ENCODE measurements around the gene FKBP1A.
A peak's percentile ranks its signal among the peaks of the same experiment; 100 is the strongest.

The FKBP1A gene

DNA sequence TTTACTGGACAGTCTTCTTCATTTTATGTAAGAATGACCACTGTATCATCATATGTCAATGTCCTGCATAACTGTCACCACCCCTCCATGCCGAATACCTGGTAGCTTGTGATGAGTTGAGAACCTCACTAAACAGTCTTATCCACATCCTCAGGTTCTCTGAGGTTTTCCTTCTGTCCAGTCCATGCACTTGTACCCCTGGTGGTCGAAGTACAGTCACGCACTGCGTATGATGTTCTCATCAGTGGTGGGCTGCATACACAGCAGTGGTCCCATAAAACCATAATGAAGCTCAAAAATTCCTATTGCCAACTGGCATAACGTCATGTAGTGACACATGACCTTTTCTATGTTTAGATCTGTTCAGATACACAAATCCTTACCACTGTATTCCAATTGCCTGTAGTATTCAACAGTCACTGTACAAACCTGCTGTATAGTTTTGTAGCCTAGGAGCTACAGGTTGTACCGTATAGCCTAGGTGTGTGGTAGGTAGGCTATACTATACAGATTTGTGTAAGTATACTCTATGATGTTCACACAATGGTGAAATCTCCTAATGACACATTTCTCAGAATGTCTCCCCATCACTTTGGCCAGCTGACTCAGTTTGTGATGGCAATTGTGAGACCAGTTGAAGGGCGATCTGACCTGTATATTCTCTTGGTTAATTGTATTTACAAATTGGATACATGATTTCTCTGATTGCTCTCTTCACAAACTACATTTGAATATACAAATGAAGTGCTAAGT, 32.6 kb downstream of the FKBP1A start:
- peaks cover 13% of the 10 kb centered on the region for H3K36me3 ChIP-seq

DNA sequence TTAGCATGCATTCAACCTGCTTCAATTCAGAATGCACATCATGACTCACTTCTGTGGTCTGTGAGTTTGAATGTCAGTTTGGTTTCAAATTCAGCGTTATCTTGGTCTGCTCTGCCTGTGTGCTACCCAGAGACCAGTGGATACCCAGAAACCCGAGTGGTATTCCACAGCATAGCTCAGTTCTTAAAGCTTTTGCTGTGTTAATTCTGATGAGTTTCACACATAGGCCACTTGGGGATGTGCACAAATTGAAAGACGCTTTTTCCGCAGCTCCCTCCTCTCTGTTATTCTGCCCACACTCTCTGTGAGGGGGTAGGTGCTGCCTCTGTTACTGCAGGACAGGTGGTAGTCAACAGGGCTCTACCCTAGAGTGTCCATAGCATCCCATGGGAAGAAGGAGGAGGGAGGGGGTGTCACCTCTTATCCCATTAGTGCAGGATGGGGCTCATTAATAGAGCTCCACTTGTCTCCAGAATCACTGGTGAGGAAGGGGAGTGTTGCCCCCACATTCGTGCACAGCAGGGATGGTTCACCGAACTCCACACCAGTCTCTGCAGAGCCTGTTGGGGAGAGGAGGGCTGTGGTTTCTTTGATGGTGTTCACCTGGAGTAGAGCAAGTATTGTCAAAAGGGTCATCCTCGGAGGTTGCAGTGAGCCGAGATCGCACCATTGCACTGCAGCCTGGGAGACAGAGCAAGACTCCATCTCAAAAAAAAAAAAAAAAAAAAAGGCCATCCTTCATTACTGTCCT, 34.8 kb downstream of the FKBP1A start:
- DNase-seq: no peak
- Histone ChIP-seq H3K27ac (no peak overlapping the region), H3K4me3 (ENCODE audit: low read depth, low read length) (no peak overlapping the region), H3K27me3 (ENCODE audit: insufficient read depth, low read depth, severe bottlenecking) (no peaks in the 10 kb centered on the region), H3K9me3 (ENCODE audit: severe bottlenecking) (no peaks in the 10 kb centered on the region), H3K36me3 (peaks cover 13% of the 10 kb centered on the region)
- TF ChIP-seq, protein P1, sequence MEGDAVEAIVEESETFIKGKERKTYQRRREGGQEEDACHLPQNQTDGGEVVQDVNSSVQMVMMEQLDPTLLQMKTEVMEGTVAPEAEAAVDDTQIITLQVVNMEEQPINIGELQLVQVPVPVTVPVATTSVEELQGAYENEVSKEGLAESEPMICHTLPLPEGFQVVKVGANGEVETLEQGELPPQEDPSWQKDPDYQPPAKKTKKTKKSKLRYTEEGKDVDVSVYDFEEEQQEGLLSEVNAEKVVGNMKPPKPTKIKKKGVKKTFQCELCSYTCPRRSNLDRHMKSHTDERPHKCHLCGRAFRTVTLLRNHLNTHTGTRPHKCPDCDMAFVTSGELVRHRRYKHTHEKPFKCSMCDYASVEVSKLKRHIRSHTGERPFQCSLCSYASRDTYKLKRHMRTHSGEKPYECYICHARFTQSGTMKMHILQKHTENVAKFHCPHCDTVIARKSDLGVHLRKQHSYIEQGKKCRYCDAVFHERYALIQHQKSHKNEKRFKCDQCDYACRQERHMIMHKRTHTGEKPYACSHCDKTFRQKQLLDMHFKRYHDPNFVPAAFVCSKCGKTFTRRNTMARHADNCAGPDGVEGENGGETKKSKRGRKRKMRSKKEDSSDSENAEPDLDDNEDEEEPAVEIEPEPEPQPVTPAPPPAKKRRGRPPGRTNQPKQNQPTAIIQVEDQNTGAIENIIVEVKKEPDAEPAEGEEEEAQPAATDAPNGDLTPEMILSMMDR (IDR thresholded peaks at IDR 0.05; ENCODE audit: low read depth, low read length): no peak

More for the DNA sequence above, 32.6 kb downstream of the FKBP1A start:
- no peak for DNase-seq
- Histone ChIP-seq H3K27me3 (ENCODE audit: insufficient read depth, low read depth, severe bottlenecking) (no peaks in the 10 kb centered on the region), H3K27ac (no peak overlapping the region), H3K9me3 (ENCODE audit: severe bottlenecking) (no peaks in the 10 kb centered on the region), H3K4me3 (ENCODE audit: low read depth, low read length) (no peak overlapping the region)
- TF ChIP-seq, protein P1 (IDR thresholded peaks at IDR 0.05; ENCODE audit: low read depth, low read length): 0 out of 2 replicates have a peak, but pooled peaks have one; percentile 10

DNA sequence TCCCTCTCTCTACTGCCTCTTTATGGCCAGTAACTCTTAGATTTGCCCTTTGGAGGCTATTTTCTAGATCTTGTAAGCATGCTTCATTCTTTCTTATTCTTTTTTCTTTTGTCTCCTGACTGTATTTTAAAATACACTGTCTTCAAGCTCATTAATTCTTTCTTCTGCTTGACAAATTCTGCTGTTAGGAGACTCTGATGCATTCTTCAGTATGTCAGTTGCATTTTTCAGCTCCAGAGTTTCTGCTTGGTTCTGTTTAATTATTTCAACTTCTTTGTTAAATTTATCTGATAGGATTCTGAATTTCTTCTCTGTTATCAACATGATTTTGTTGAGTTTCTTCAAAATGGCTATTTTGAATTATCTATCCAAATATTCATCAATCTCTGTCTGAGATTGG, 38.9 kb downstream of the FKBP1A start:
- Histone ChIP-seq H3K27me3 (ENCODE audit: insufficient read depth, low read depth, severe bottlenecking) (no peaks in the 10 kb centered on the region), H3K27ac (no peak overlapping the region), H3K4me3 (ENCODE audit: low read depth, low read length) (no peak overlapping the region), H3K36me3 (peaks cover 3% of the 10 kb centered on the region; the same call in 1 of the 2 replicates), H3K9me3 (ENCODE audit: severe bottlenecking) (no peaks in the 10 kb centered on the region)
- DNase-seq: no peak
- TF ChIP-seq, protein P1 (IDR thresholded peaks at IDR 0.05; ENCODE audit: low read depth, low read length): no peak

DNA sequence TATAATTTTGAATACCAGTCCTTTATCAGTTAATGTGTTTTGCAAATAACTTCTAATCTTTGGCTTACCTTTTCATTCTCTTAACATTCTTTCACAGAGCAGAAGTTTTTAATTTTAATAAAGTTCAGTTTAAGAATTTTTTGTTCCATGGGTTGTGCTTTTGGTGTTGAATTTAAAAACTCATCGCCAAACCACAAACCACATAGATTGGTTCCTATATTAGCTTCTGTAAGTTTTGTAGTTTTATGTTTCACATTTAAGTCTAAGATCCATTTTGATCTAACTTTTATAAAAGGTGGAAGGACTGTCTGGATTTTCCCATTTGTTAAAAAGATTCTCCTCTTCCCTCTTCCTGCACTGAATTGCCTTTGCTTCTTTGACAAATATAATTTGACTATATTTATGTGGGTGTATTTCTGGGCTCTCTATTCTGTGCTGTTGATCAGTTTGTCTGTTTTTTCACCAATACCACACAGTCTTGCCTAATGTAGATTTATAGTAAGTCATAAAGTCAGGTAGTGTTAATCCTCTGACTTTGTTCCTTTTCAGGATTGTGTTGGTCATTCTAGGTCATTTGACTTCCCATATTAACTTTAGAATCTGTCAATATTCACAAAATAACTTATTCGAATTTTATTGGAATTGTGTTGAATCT, 46.4 kb downstream of the FKBP1A start:
- H3K9me3 ChIP-seq (ENCODE audit: severe bottlenecking): no peaks in the 10 kb centered on the region
- DNase-seq: no peak
- H3K4me3 ChIP-seq (ENCODE audit: low read depth, low read length): no peak overlapping the region
- peaks cover 3% of the 10 kb centered on the region; the same call in 1 of the 2 replicates for H3K36me3 ChIP-seq
- no peaks in the 10 kb centered on the region for H3K27me3 ChIP-seq (ENCODE audit: insufficient read depth, low read depth, severe bottlenecking)
- TF ChIP-seq, protein P1 (IDR thresholded peaks at IDR 0.05; ENCODE audit: low read depth, low read length): no peak
- H3K27ac ChIP-seq: no peak overlapping the region

DNA sequence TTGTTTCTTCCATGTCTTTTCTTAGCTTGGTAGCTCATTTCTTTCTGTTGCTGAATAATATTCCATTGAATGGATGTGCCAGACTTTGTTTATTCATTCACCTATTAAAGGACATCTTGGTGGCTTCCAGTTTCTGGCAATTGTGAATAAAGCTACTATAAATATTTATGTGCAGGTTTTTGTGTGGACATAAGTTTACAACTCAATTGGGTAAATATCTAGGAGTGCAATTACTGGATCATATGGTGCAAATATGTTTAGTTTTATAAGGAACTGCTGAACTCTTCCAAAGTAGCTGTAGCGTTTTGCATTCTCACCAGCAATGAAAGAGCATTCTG, 47.1 kb downstream of the FKBP1A start:
- Histone ChIP-seq H3K9me3 (ENCODE audit: severe bottlenecking) (no peaks in the 10 kb centered on the region), H3K4me3 (ENCODE audit: low read depth, low read length) (no peak overlapping the region), H3K27me3 (ENCODE audit: insufficient read depth, low read depth, severe bottlenecking) (no peaks in the 10 kb centered on the region), H3K27ac (no peak overlapping the region), H3K36me3 (peaks cover 2% of the 10 kb centered on the region; the same call in 1 of the 2 replicates)
- TF ChIP-seq, protein P1 (IDR thresholded peaks at IDR 0.05; ENCODE audit: low read depth, low read length): no peak
- DNase-seq: no peak

All from WERI-Rb-1 (cell line).